Measurements from ENCODE around the gene RASA2. TPM values are rescaled to one million over a fixed set of nuclear protein-coding genes. Genes with fewer than 3 reads are reported as not detected.
A peak's percentile ranks its signal among the peaks of the same experiment; 100 is the strongest.

RASA2 gene
- total and polyA plus RNA-seq, 2 of the 4 experiments (the other 2 are of a cell fraction), result 6.1 to 14.0 TPM

- H4K91ac ChIP-seq (ENCODE audit: insufficient read depth, low read depth, low read length), result peak overlapping the region; percentile 20
- no peak for TF ChIP-seq RAD21 (IDR thresholded peaks at IDR 0.05; ENCODE audit: low read length)
- TF ChIP-seq MAFK (IDR thresholded peaks at IDR 0.05; ENCODE audit: low read depth, low read length), result no peak
- TF ChIP-seq FOS (IDR thresholded peaks at IDR 0.05; ENCODE audit: low read depth, low read length), result no peak
- TF ChIP-seq CHD1 (IDR thresholded peaks at IDR 0.05; ENCODE audit: low read depth, low read length), result no peak
- TF ChIP-seq CTCF (conservative IDR thresholded peaks at IDR 0.05; ENCODE audit: low read depth, low read length), result no peak
- no peak for TF ChIP-seq BHLHE40 (IDR thresholded peaks at IDR 0.05; ENCODE audit: low read depth, low read length)
- TF ChIP-seq NFE2L2 (IDR thresholded peaks at IDR 0.05; ENCODE audit: low read depth, low read length), result no peak
- no peak for TF ChIP-seq RFX5 (IDR thresholded peaks at IDR 0.05; ENCODE audit: low read depth, low read length)
- no peak for TF ChIP-seq MXI1 (IDR thresholded peaks at IDR 0.05; ENCODE audit: borderline replicate concordance, low read depth, low read length)
- no peak for TF ChIP-seq CEBPB (IDR thresholded peaks at IDR 0.05; ENCODE audit: low read depth, low read length)
- no peak for TF ChIP-seq RCOR1 (IDR thresholded peaks at IDR 0.05; ENCODE audit: insufficient replicate concordance, low read length)
- TF ChIP-seq, protein P1, sequence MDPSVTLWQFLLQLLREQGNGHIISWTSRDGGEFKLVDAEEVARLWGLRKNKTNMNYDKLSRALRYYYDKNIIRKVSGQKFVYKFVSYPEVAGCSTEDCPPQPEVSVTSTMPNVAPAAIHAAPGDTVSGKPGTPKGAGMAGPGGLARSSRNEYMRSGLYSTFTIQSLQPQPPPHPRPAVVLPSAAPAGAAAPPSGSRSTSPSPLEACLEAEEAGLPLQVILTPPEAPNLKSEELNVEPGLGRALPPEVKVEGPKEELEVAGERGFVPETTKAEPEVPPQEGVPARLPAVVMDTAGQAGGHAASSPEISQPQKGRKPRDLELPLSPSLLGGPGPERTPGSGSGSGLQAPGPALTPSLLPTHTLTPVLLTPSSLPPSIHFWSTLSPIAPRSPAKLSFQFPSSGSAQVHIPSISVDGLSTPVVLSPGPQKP (IDR thresholded peaks at IDR 0.05; ENCODE audit: borderline replicate concordance, low read depth, low read length), result no peak
- TF ChIP-seq SMC3 (IDR thresholded peaks at IDR 0.05; ENCODE audit: low read depth, low read length), result no peak
- no peak overlapping the region for H2AFZ ChIP-seq (replicated peaks; ENCODE audit: low read length, poor library complexity)
- BruUV-seq (replicated peaks), result no TSS peak
- H3K4ac ChIP-seq (ENCODE audit: low read depth, low read length), result peak overlapping the region; percentile 88; the same call in 1 of the 2 replicates
- H4K8ac ChIP-seq (ENCODE audit: low read depth in 2 of 2, low read length in 2 of 2), result peak overlapping the region; percentile 34 to 91; a peak in 3 of 4 replicates
- H3K27me3 ChIP-seq (ENCODE audit: control insufficient read depth, insufficient read depth, low read length), result no peaks in the 10 kb centered on the region
- peaks cover 37% of the 10 kb centered on the region for H3K4me1 ChIP-seq (ENCODE audit: control insufficient read depth, insufficient read depth, low read length)
- peak overlapping the region; percentile 76 for H3K27ac ChIP-seq (ENCODE audit: insufficient read depth, low read length)
- peak overlapping the region; percentile 81; the same call in 1 of the 2 replicates for H2BK20ac ChIP-seq (ENCODE audit: low read depth, low read length)
- H3K4me3 ChIP-seq (ENCODE audit: insufficient read depth, low read depth, low read length), result no peak overlapping the region
- H3K4me2 ChIP-seq (ENCODE audit: low read depth, low read length), result no peak overlapping the region
- peak overlapping the region; percentile 72 for H2BK5ac ChIP-seq (ENCODE audit: low read depth, low read length, poor library complexity, severe bottlenecking)
- no peaks in the 10 kb centered on the region for H3K9me3 ChIP-seq (ENCODE audit: control insufficient read depth, insufficient read depth, low read length)
- peak overlapping the region; percentile 4; the same call in 1 of the 2 replicates for H3K56ac ChIP-seq (ENCODE audit: extremely low read depth, insufficient read depth, low read length)
- H3K18ac ChIP-seq (ENCODE audit: low read depth, low read length), result peak overlapping the region; percentile 89
- peak overlapping the region; percentile 7; the same call in 1 of the 3 replicates for H2BK15ac ChIP-seq (ENCODE audit: low read depth, low read length)
- intact Hi-C loops (cut with micrococcal nuclease) (no loop called here), dilution Hi-C loops (cut with HindIII; ENCODE audit: low sequenced_read_pairs, unreplicated experiment) (no loop called here), in situ Hi-C loops (cut with MboI; ENCODE audit: low sequenced_read_pairs) (loop anchor here (5.0 kb wide), 1 partner anchor 129 kb away; no protein-coding TSS in a partner anchor)
- no peak overlapping the region for H3K9ac ChIP-seq (ENCODE audit: low read depth, low read length)
- H3K14ac ChIP-seq (replicated peaks; ENCODE audit: low read depth, low read length), result peak overlapping the region; percentile 50; the same call in 1 of the 2 replicates
- ATAC-seq (ENCODE audit: low read depth), result no peak
- no peak overlapping the region for H2AK9ac ChIP-seq (replicated peaks; ENCODE audit: low read depth, low read length, poor library complexity)
- CTCF ChIA-PET, result interaction anchor here (0.7 to 1.4 kb wide), 2 partner anchors 9 to 68 kb away, joined by 3 to 5 read pairs; no protein-coding TSS in a partner anchor
- H3K9me1 ChIP-seq (ENCODE audit: insufficient read depth, low read length), result peaks cover 10% of the 10 kb centered on the region; the same call in 1 of the 2 replicates
- H3K79me1 ChIP-seq (ENCODE audit: low read depth in 1 of 2, low read length in 2 of 2), result peaks cover 52 to 91% of the 10 kb centered on the region in 2 experiments
- H4K5ac ChIP-seq (ENCODE audit: low read depth, low read length), result peak overlapping the region; percentile 90; the same call in 1 of the 2 replicates
- H2BK120ac ChIP-seq (ENCODE audit: low read depth, low read length), result peak overlapping the region; percentile 76
- WGBS, 2 experiments (ENCODE audit: extremely low coverage in 2 of 2, insufficient read length in 1 of 2), result no CpG with 5 or more reads among the region's 3 CpGs
- no peaks in the 10 kb centered on the region; the same call in 1 of the 2 replicates for H4K20me1 ChIP-seq (ENCODE audit: insufficient read depth, low read length)
- DNase-seq, result no peak
- H2AK5ac ChIP-seq (ENCODE audit: low read depth, low read length), result peak overlapping the region; percentile 54; the same call in 1 of the 2 replicates
- H3K23ac ChIP-seq (ENCODE audit: low read depth, low read length), result peak overlapping the region; percentile 10; the same call in 1 of the 2 replicates
- POLR2A ChIA-PET (ENCODE audit: unreplicated experiment), result no interaction called here
- H3K36me3 ChIP-seq (ENCODE audit: control insufficient read depth, insufficient read depth, low read length), result peaks cover 46% of the 10 kb centered on the region
These were observed 45.9 kb upstream of the RASA2 start for GRCh38 chr3:141440942-141441341.
